Stimulated activated CD4-positive, alpha-beta T cell treated with anti-CD3 and anti-CD28 coated beads, Interleukin-15, amount 100 ng/mL, for 48 hours (primary cell): ENCODE measurements around the gene RAB3D.
A peak's percentile ranks its signal among the peaks of the same experiment; 100 is the strongest.
"Not testable (repeated sequence)": the region's sequence is repeated elsewhere in the genome, so short reads cannot be mapped to it uniquely, and the experiment has no call there.

ENCODE experiments used
- DNase-seq, 2 donors: peaks; one replicate each; pipeline ENCODE4 v3.0.0-alpha.2; 2020; ENCODE audit warnings: low read depth in 2 of 2

The RAB3D gene

GRCh38 chr19:11339254-11340098 lies at the start of gene RAB3D:
TSS of gene RAB3D (minus strand) at chr19:11339657. CDS start at chr19:11337399, 2,258 bp downstream.
- DNase-seq: peak; percentile 70 to 84

GRCh38 chr19:11387162-11388034 lies 47.9 kb upstream of the RAB3D start:
- DNase-seq: no peak

- DNase-seq: no peak
Measured at GRCh38 chr19:11384778-11385129, 45.3 kb upstream of the RAB3D start.

DNA sequence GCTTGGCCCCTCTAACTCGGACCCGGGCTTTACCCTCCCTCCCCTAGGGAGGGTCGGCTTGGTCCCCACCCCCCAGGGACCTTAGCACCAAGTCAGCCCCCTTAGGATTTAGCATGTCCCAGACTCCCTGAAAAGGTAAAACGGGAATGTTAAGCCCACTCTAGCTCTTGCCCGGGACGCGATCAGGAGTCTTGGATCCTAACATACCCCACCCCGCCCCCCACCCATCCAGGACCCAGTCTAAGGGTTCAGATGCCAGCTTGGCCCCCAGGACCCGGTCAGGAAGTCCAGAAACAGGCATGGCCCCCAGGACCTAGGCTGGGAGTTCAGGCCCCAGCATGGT lies 44.2 kb upstream of the RAB3D start:
- no peak for DNase-seq

GRCh38 chr19:11382898-11383705 lies 43.6 kb upstream of the RAB3D start:
- no peak for DNase-seq

- peak; percentile 94 to 95 for DNase-seq
Measured at GRCh38 chr19:11380653-11381537, 41.4 kb upstream of the RAB3D start.

DNA sequence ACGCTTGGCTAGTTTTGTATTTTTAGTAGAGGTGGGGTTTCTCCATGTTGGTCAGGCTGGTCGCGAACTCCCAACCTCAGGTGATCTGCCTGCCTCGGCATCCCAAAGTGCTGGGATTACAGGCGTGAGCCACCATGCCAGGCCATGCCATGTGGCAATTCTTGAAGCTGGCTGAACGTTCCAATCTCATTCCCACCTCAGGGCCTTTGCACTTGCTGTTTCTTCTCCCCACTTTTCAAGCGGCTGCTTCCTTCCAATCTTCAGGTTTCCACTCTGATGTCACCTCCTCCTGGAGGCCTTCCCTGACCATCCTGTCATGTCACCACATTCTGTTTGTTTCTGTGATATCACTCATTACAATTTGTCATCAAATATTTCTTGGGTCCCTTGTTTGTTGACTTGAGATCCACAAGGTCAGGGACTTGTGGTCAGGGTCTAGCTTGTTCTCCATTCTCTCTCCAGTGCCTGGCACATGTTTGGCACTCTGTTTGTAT lies 40.4 kb upstream of the RAB3D start:
- no peak for DNase-seq

DNA sequence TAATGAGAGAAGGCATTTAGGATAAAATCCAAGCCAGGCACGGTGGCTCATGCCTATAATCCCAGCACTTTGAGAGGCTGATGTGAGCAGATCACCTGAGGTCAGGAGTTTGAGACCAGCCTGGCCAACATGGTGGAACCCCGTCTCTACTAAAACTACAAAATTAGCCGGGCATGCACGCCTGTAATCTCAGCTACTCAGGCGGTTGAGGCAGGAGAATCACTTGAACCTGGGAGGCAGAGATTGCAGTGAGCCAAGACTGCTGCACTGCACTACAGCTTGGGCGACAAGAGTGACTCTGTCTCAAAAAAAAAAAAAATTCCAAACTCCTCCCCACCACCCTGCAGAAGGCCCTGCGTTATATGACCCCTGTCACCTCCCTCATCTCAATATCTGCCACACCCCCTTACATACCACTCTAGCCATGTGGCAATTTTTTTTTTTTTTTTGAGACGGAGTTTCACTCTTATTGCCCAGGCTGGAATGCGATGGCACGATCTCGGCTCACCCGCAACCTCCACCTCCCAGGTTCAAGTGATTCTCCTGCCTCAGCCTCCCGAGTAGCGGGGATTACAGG lies 39.9 kb upstream of the RAB3D start:
- DNase-seq: not testable (repeated sequence)

DNA sequence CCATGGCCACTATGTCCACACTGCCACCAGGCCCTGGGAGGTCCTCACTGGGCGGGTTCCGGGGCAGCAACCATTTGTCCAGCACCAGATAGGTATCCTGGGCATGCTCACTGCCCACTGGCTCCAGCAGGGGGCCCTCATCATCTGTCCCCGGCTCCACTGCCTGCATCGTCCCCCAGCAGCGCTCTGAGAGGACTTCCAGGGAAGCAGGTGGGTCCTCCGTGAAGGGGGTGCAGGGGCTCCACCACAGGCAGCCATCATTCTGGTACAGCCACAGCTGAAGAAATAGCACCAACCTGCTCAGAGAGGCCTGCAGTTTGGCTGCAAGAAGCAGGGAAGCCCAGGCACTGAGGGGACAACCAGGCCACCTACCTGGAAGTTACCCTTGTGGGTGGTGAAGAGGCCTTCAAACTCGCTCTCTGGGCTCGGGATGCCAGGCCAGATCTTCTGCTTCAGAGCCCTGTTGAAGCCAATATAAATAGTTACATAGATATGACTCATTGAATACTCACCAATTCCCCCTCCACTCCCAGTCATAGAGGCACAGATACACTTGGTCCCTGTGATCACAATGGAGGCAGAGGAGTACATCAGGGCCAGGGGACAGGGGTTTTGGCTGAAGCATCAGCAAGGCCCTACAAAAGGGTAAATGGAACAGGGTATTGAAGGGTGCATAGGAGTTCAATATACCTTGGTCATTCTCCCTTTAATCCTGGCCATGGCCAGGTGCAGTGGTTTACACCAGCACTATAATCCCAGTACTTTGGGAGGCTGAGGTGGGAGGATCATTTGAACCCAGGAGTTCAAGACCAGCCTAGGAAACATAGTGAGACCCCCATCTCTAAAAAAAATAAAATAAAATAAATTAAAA lies 39.1 kb upstream of the RAB3D start:
- no peak for DNase-seq

DNA sequence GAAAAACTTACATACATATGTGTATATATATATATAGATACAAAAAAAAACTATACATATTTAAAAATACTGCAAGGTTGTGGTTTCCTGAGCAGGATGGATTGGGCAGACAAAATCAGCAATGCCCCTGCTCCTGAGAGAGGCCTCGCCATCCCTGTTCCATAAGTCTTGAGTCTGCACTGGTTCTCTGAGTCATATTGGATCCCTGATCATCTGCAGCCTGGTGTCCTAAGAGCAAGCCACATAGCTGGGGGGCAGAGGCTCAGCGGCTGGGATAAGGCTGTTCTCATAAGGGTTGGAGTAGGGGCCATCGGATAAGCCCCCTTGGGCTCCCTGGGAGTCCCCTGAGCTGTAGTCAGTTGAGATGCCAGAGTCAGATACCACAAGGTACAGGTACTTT lies 38.3 kb upstream of the RAB3D start:
- DNase-seq: no peak

DNA sequence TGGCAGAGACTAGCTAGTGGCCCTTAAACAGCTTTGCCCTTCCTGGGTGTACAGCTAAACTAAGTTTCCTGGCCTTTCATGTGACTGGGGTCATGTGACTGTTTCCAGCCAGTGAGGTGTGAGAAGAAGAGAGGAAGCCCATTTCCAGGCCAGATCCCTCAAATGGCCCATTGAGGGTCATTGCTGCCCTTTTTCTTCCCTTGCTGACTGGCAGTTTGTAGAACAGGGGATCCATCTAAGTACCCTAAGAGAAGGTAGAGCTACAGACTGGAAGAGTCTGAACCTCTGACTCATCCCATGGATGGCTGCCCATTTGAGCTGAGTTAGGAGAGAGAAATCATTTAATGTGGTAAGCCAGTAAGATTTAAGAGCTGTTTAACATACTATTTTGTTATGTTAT lies 37.8 kb upstream of the RAB3D start:
- no peak for DNase-seq

GRCh38 chr19:11375143-11375948 lies 35.9 kb upstream of the RAB3D start:
- DNase-seq: peak; percentile 60 to 71

DNA sequence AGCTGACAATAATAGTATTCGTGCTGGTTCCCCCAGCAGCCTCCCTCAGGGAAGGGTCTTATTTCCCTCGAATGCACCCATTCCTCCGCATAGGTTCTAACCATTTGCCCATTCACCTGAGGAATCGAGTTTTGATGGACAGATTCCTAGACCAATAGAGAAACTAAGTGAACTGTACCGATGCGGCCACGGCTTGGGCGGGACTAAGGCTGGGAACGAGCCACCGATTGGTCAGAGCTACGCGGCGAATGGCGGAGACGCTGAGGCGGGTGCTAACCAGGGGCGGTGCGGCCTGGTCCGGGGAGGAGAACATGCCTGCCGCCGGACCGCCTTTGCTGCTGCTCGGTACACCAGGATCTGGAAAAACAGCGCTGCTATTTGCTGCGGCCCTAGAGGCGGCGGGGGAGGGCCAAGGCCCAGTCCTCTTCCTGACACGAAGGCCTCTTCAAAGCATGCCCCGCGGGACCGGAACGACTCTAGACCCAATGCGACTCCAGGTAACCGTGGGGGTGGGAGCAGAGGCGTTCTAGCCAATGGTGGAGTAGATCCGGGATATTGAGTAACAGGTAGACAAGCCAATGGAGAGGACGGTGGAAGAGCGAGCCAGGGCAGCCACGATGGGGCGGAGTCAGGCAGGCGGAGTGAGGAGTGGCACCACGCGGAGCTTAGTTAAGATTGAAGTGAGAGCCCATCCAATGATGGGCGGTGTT lies 35.1 kb upstream of the RAB3D start, which contains the start of gene SWSAP1:
TSS of gene SWSAP1 (plus strand) at position 234 of the 710 bp plus-strand sequence. CDS start at position 249, 15 bp downstream.
- peak; percentile 94 to 95 for DNase-seq

- no peak for DNase-seq
Measured at GRCh38 chr19:11373885-11374432, 34.5 kb upstream of the RAB3D start.

DNA sequence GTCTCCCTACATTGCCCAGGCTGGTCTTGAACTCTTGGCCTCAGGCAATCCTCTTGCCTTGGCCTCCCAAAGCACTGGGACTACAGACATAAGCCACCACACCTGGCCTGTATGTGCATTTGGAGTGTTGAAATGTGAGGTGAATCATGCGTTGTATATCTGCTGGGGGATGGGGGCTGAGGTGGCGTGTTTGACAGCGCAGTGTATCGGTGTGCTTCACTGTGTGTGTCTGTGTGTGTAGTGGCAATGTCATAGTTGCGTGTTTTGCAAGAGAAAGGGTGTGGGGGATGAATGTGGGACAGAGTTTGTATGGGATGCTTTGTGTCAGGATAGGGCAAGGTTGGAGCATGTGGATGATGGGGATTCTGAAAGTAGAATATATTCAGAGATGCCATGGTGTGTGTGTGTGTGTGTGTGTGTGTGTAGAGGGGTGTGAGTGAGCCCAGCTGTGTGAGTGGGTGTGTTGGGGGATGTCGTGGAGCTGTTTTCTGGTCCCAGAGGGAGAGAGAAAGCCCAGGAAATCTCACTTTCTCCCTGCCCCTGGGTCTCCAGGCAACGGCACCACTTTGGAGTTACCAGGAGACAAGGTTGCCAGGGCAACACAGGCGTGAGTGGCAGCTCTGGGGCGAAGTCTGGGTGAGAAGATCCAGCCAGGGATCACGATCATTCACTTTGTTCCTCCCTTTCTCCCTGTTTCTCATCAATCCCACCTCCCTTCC lies 33.9 kb upstream of the RAB3D start:
- DNase-seq: no peak

GRCh38 chr19:11370744-11371143 lies 31.3 kb upstream of the RAB3D start:
- DNase-seq: no peak

GRCh38 chr19:11367528-11367927 lies 28.1 kb upstream of the RAB3D start:
- no peak for DNase-seq
